ENCODE results near the gene TCOF1. TPM values are rescaled to one million over a fixed set of nuclear protein-coding genes. Genes with fewer than 3 reads are reported as not detected.

TCOF1 gene
- total and polyA plus RNA-seq, 2 of the 8 experiments (the other 6 are each of a cell fraction or from before 2014, with no cell fraction given): 35.9 to 170 TPM

DNA sequence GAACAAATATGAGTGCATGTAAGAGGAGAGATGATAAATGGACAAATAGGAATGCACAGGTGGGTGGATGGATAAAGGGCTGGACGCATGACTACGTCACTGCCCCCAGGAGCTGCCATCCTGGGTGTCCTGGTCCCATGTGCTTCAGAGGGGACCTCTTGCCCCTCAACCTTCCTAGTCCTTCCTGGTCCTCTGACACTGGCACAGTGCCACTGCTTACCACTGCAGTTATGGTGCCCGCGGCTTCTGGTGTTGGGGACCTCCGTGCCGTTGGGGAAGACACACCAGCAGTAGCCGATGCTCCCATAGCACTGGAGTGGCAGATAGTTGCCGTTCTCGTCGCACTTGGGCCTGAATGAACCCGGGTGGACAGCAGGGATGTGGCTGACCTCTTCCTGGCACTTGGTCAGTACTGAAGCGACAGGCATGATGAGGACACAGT lies 45.4 kb downstream of the TCOF1 start:
- CTCF ChIA-PET (ENCODE audit: partially characterized antibody): interaction anchor here (0.6 to 16.9 kb wide), 3 partner anchors 21 to 169 kb away, joined by 3 to 274 read pairs (median 245); no protein-coding TSS in a partner anchor

More for the DNA sequence above, 45.4 kb downstream of the TCOF1 start:
- Histone ChIP-seq H3K9me3 (ENCODE audit: insufficient read depth in 2 of 2, low read depth in 1 of 2, low read length in 1 of 2) (no peaks in the 10 kb centered on the region), H3K4me1 (replicated peaks in 1 of 4; ENCODE audit: control insufficient read depth in 3 of 4, insufficient read depth in 4 of 4, low read length in 3 of 4) (no peaks in the 10 kb centered on the region), H3K4me3 (ENCODE audit: extremely low read depth in 1 of 4, insufficient read depth in 2 of 4, low read depth in 3 of 4, low read length in 4 of 4) (no peak overlapping the region), H2BK20ac (ENCODE audit: low read length) (no peak overlapping the region), H3K14ac (ENCODE audit: insufficient read length) (no peak overlapping the region), H3K4me2 (ENCODE audit: insufficient read depth in 1 of 2, low read depth in 2 of 2, low read length in 2 of 2) (no peak overlapping the region), H3K23ac (ENCODE audit: insufficient read length) (no peak overlapping the region), H3K27me3 (replicated peaks in 1 of 4; ENCODE audit: control insufficient read depth in 3 of 4, extremely low read depth in 1 of 4, insufficient read depth in 3 of 4, low read length in 3 of 4) (no peaks in the 10 kb centered on the region), H2AK5ac (ENCODE audit: low read depth, low read length) (no peak overlapping the region), H2BK120ac (replicated peaks; ENCODE audit: low read depth, low read length) (no peak overlapping the region), H2BK12ac (ENCODE audit: low read depth, low read length) (no peak overlapping the region), H3K23me2 (ENCODE audit: low read depth, low read length) (no peaks in the 10 kb centered on the region), H4K8ac (ENCODE audit: extremely low read depth, insufficient read depth, low read length) (no peak overlapping the region), H3K79me1 (ENCODE audit: low read depth, low read length) (no peaks in the 10 kb centered on the region), H3K36me3 (ENCODE audit: control insufficient read depth in 2 of 4, insufficient read depth in 4 of 4, low read length in 3 of 4) (peaks cover 18 to 48% (median 34%) of the 10 kb centered on the region in 4 experiments), H2AFZ (ENCODE audit: low read length) (no peak overlapping the region), H3K27ac (ENCODE audit: low read depth, low read length) (no peak overlapping the region), H2BK15ac (ENCODE audit: low read length) (no peak overlapping the region), H4K91ac (replicated peaks; ENCODE audit: insufficient read length, low read length) (no peak overlapping the region), H3K18ac (ENCODE audit: extremely low read depth, low read length) (no peak overlapping the region), H3K56ac (replicated peaks; ENCODE audit: insufficient read length, low read depth, low read length) (no peak overlapping the region), H3K9ac (replicated peaks in 1 of 4; ENCODE audit: extremely low read depth in 1 of 4, low read depth in 3 of 4, low read length in 3 of 4) (no peak overlapping the region), H2BK5ac (ENCODE audit: low read depth, low read length) (no peak overlapping the region), H4K5ac (ENCODE audit: insufficient read length, low read depth, low read length) (no peak overlapping the region), H3K4ac (replicated peaks; ENCODE audit: insufficient read length, low read depth, low read length) (no peak overlapping the region), H3K79me2 (ENCODE audit: control insufficient read depth in 1 of 2, insufficient read depth in 2 of 2, low read length in 2 of 2) (no peaks in the 10 kb centered on the region), H4K20me1 (replicated peaks in 1 of 2; ENCODE audit: control insufficient read depth in 1 of 2, insufficient read depth in 2 of 2, low read length in 2 of 2) (peaks cover 6 to 8% of the 10 kb centered on the region in 2 experiments)
- FAIRE-seq: no peak
- POLR2A ChIA-PET (ENCODE audit: partially characterized antibody): interaction anchor here (0.9 to 19.1 kb wide), 10 partner anchors 10 to 298 kb away, joined by 3 to 455 read pairs (median 10); partner anchors contain the start of genes CD74, RBM22, RPS14 and TCOF1
- 97% methylated on average over 12 of the region's 12 CpGs; no CpG with 5 or more reads in 1 of the 2 experiments for WGBS, 2 experiments (ENCODE audit: extremely low coverage in 1 of 2, insufficient coverage in 1 of 2, insufficient read length in 1 of 2, insufficient replicate concordance in 2 of 2, low coverage in 1 of 2, low lambda C conversion rate in 2 of 2, missing lambda C conversion rate in 1 of 2)
- no peak for DNase-seq (ENCODE audit: low read depth in 1 of 2, low spot score in 2 of 2)
- TF ChIP-seq HDAC6 (IDR thresholded peaks at IDR 0.05; ENCODE audit: low read depth, low read length): no peak
- peak; percentile 50; the same call in 1 of the 2 replicates for TF ChIP-seq POLR2AphosphoS5 (IDR thresholded peaks at IDR 0.05; ENCODE audit: low read depth, low read length)
- TF ChIP-seq, protein P1, sequence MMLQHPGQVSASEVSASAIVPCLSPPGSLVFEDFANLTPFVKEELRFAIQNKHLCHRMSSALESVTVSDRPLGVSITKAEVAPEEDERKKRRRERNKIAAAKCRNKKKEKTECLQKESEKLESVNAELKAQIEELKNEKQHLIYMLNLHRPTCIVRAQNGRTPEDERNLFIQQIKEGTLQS (IDR thresholded peaks at IDR 0.05; ENCODE audit: insufficient read depth, low read depth, low read length): no peak
- TF ChIP-seq, protein P2, sequence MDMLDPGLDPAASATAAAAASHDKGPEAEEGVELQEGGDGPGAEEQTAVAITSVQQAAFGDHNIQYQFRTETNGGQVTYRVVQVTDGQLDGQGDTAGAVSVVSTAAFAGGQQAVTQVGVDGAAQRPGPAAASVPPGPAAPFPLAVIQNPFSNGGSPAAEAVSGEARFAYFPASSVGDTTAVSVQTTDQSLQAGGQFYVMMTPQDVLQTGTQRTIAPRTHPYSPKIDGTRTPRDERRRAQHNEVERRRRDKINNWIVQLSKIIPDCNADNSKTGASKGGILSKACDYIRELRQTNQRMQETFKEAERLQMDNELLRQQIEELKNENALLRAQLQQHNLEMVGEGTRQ (IDR thresholded peaks at IDR 0.05; ENCODE audit: low read length): no peak
